Measurements from ENCODE around the gene BTNL9.
"Not testable (repeated sequence)": the region's sequence is repeated elsewhere in the genome, so short reads cannot be mapped to it uniquely, and the experiment has no call there.

Gene BTNL9

GRCh38 chr5:181101030-181101641 is 61.1 kb downstream of the BTNL9 start:
- DNase-seq, result not testable (repeated sequence)

- not testable (repeated sequence) for DNase-seq
Observed at GRCh38 chr5:181101930-181102674, 62.0 kb downstream of the BTNL9 start.

- DNase-seq, result not testable (repeated sequence)
Observed at GRCh38 chr5:181104259-181104568, 64.1 kb downstream of the BTNL9 start.

- not testable (repeated sequence) for DNase-seq
Observed at GRCh38 chr5:181104606-181105390, 64.7 kb downstream of the BTNL9 start.

- DNase-seq, result no peak
Observed at GRCh38 chr5:181105391-181106025, 65.4 kb downstream of the BTNL9 start.

- no peak for DNase-seq
Observed at GRCh38 chr5:181107699-181108098, 67.6 kb downstream of the BTNL9 start.

GRCh38 chr5:181108578-181109165 is 68.6 kb downstream of the BTNL9 start:
- no peak for DNase-seq

GRCh38 chr5:181109489-181110013 is 69.5 kb downstream of the BTNL9 start:
- DNase-seq, result no peak

- no peak for DNase-seq
Observed at GRCh38 chr5:181111010-181111409, 70.9 kb downstream of the BTNL9 start.

Measured in NK-92 treated with Interleukin-12 subunit alpha and Interleukin-12 subunit beta, amount 100 ng/mL, for 24 hours (cell line).